HepG2 (cell line): ENCODE results near the gene SIK3. TPM values are rescaled to one million over a fixed set of nuclear protein-coding genes. Genes with fewer than 3 reads are reported as not detected.

ENCODE experiments used
- ATAC-seq: fragments of 200-7000 bp; cut with Tn5 transposase; 3 replicates; pipeline ENCODE4 v1.9.1; 2020; ENCODE audit warnings: mild to moderate bottlenecking, moderate library complexity
- BruUV-seq: library from RNA; stranded (reverse); fragments of 400-500 nt; replicated peaks from 2 replicates; lab custom pipeline; 2021; lab: Mats Ljungman, UMichigan
- CTCF ChIA-PET: fragments of 300-600 bp; formaldehyde crosslinking; extraction: SDS; loops from one replicate; lab custom pipeline; 2021; ENCODE audit warnings: low total read pairs, inconsistent platforms, low intra/inter-chr PET ratio; lab: Yijun Ruan, JAX
- POLR2A ChIA-PET: fragments of 350-600 bp; sonication (Branson Sonifier 250); formaldehyde crosslinking; loops from one replicate; lab custom pipeline; 2020; ENCODE audit warnings: antibody characterized with exemption, inconsistent platforms; lab: Yijun Ruan, JAX
- DNase-seq: peaks from one replicate; pipeline ENCODE4 v3.0.0-alpha.2; 2015; ENCODE audit warnings: low spot score
- FAIRE-seq: peaks from 3 replicates; lab custom pipeline; 2011; peaks lifted over from hg19 to GRCh38; lab: Jason Lieb, UNC
- H2AFZ ChIP-seq: one replicate; pipeline ENCODE4 v1.6.1; 2011; ENCODE audit warnings: low read length, inconsistent platforms
- H3K27ac ChIP-seq: fragments of 300-600 bp; 3 replicates; pipeline ENCODE4 v1.8.0; 2011; ENCODE audit warnings: mixed run types, mild to moderate bottlenecking, mixed read lengths, low read length, inconsistent platforms; ENCODE audit not compliant: insufficient read depth; ENCODE audit errors: extremely low read length
- H3K27me3 ChIP-seq, 2 experiments: fragments of 200-600 bp in 1 of 2; 2 replicates in 1 of 2; 3 replicates in 1 of 2; pipeline versions ENCODE4 v1.6.0 to v1.8.0; 2011; ENCODE audit warnings: low read length in 2 of 2, mild to moderate bottlenecking in 2 of 2, moderate library complexity in 2 of 2, inconsistent platforms in 1 of 2; ENCODE audit not compliant: insufficient read depth in 2 of 2, control insufficient read depth in 1 of 2
- H3K36me3 ChIP-seq, 2 experiments: fragments of 200-600 bp in 1 of 2; replicated peaks in 1 of 2; 2 replicates in 1 of 2; 3 replicates in 1 of 2; pipeline versions ENCODE4 v1.5.1 to v1.8.0; 2011; ENCODE audit warnings: low read length in 2 of 2, inconsistent platforms in 1 of 2; ENCODE audit not compliant: insufficient read depth in 2 of 2, control insufficient read depth in 1 of 2
- H3K4me1 ChIP-seq: 2 replicates; pipeline ENCODE4 v1.5.1; 2012; ENCODE audit warnings: low read length, inconsistent platforms; ENCODE audit not compliant: insufficient read depth
- H3K4me2 ChIP-seq: 2 replicates; pipeline ENCODE4 v1.6.0; 2011; ENCODE audit warnings: low read depth, low read length, inconsistent platforms
- H3K4me3 ChIP-seq, 3 experiments: fragments of 200-600 bp in 1 of 3; sonication (generic), shearing (Covaris generic) in 1 of 3; replicated peaks in 1 of 3; 2 replicates each; pipeline ENCODE4 v1.5.1; 2011 to 2016; ENCODE audit warnings: low read length in 3 of 3, inconsistent platforms in 2 of 3, low read depth in 2 of 3, mild to moderate bottlenecking in 2 of 3, control low read depth in 1 of 3, mixed read lengths in 1 of 3; ENCODE audit not compliant: insufficient read depth in 1 of 3
- H3K79me2 ChIP-seq: one replicate; pipeline ENCODE4 v1.6.1; 2011; ENCODE audit warnings: low read length, inconsistent platforms; ENCODE audit not compliant: insufficient read depth
- H3K9ac ChIP-seq: 2 replicates; pipeline ENCODE4 v1.6.0; 2011; ENCODE audit warnings: mild to moderate bottlenecking, low read depth, low read length, inconsistent platforms; ENCODE audit not compliant: insufficient read depth
- H3K9me3 ChIP-seq: 2 replicates; pipeline ENCODE4 v1.5.1; 2012; ENCODE audit warnings: mild to moderate bottlenecking, low read length
- H4K20me1 ChIP-seq: 2 replicates; pipeline ENCODE4 v1.6.0; 2011; ENCODE audit warnings: inconsistent platforms, mild to moderate bottlenecking, low read length, moderate library complexity; ENCODE audit not compliant: insufficient read depth
- CHD4 ChIP-seq: fragments of 200-600 bp; sonication (generic); IDR thresholded peaks from 2 replicates; pipeline ENCODE4 v1.7.0; 2017; ENCODE audit warnings: mild to moderate bottlenecking, low read length, borderline replicate concordance
- GATAD2A ChIP-seq: IDR thresholded peaks from 2 replicates; pipeline ENCODE4 v1.6.1; 2016
- HNF4A ChIP-seq: sonication (generic); formaldehyde crosslinking; IDR thresholded peaks from 2 replicates; pipeline ENCODE4 v1.4.0; 2020; ENCODE audit warnings: missing genetic modification reagents
- HNF4G ChIP-seq, 2 experiments: sonication (generic) in 1 of 2; formaldehyde crosslinking in 1 of 2; IDR thresholded peaks; 2 replicates each; pipeline versions ENCODE4 v1.4.0 to v1.6.1; 2011 to 2020; ENCODE audit warnings: borderline replicate concordance in 2 of 2, low read depth in 2 of 2, mild to moderate bottlenecking in 2 of 2, low read length in 1 of 2, missing genetic modification reagents in 1 of 2, moderate library complexity in 1 of 2
- MEF2D ChIP-seq: sonication (generic); formaldehyde crosslinking; IDR thresholded peaks from 2 replicates; pipeline ENCODE4 v1.5.1; 2020; ENCODE audit warnings: mild to moderate bottlenecking, missing genetic modification reagents
- NFIC ChIP-seq: IDR thresholded peaks from 2 replicates; pipeline ENCODE4 v1.6.1; 2012; ENCODE audit warnings: mild to moderate bottlenecking, low read length, inconsistent platforms
- RFXAP ChIP-seq: sonication (generic); formaldehyde crosslinking; IDR thresholded peaks from 2 replicates; pipeline ENCODE4 v1.4.0; 2020; ENCODE audit warnings: missing genetic modification reagents, borderline replicate concordance
- SAP130 ChIP-seq: IDR thresholded peaks from 2 replicates; pipeline ENCODE4 v1.6.1; 2016; ENCODE audit warnings: low read depth
- SOX13 ChIP-seq, 3 experiments: fragments of 450-650 bp in 1 of 3; sonication (generic) in 1 of 3; formaldehyde crosslinking in 1 of 3; IDR thresholded peaks in 2 of 3; conservative IDR thresholded peaks in 1 of 3; 2 replicates each; pipeline versions ENCODE4 v1.5.0 to v1.6.1; 2016 to 2020; ENCODE audit warnings: antibody characterized with exemption in 1 of 3, mild to moderate bottlenecking in 1 of 3, missing compliant biosample characterization in 1 of 3, missing genetic modification reagents in 1 of 3, moderate library complexity in 1 of 3
- ZBTB20 ChIP-seq: sonication (generic); formaldehyde crosslinking; IDR thresholded peaks from 2 replicates; pipeline ENCODE4 v1.8.1; 2023; ENCODE audit warnings: missing genetic modification reagents, low read depth, mild to moderate bottlenecking, borderline replicate concordance
- ZNF775 ChIP-seq: sonication (generic); formaldehyde crosslinking; IDR thresholded peaks from 2 replicates; pipeline ENCODE4 v1.4.0; 2020; ENCODE audit warnings: missing genetic modification reagents, mild to moderate bottlenecking, moderate library complexity, borderline replicate concordance
- ZNF792 ChIP-seq: IDR thresholded peaks from 2 replicates; pipeline ENCODE4 v1.6.1; 2016
- WGBS: methylation state at CpG from one replicate; pipeline ENCODE4 v1.1.6; 2017; ENCODE audit warnings: low lambda C conversion rate; 5-methylcytosine and 5-hydroxymethylcytosine counted together
- in situ Hi-C: cut with HindIII; loops from 2 replicates; pipeline ENCODE4 v1.10.0; 2017; ENCODE audit warnings: low pct_unique_long_range_greater_than_20kb; ENCODE audit not compliant: extremely low pct_ligation_motif_present
- intact Hi-C: fragments of 100-400 bp; cut with micrococcal nuclease; formaldehyde crosslinking; loops from one replicate; pipeline ENCODE4 v1.10.0; 2022; ENCODE audit not compliant: unreplicated experiment
- polyA plus RNA-seq, 8 experiments: library from polyadenylated mRNA; depleted of rRNA in 3 of 8; stranded (reverse) in 7 of 8; unstranded in 1 of 8; fragments of >200 nt; fragmentation: Illumina TruSeq in 4 of 8; extraction: Trizol in 4 of 8; gene quantifications; 2 replicates each; pipeline versions ENCODE4 v1.2.1 to v1.2.3, GENCODE V29; 2011 to 2016; ENCODE audit warnings: low read depth in 4 of 8, missing spikeins in 1 of 8, mixed read lengths in 1 of 8; ENCODE audit not compliant: insufficient read depth in 1 of 8
- total RNA-seq, 5 experiments: library from RNA; depleted of rRNA; stranded (reverse); fragments of >200 nt; fragmentation: Illumina TruSeq; extraction: Trizol; gene quantifications; 2 replicates each; pipeline ENCODE4 v1.2.3, GENCODE V29; 2016; ENCODE audit warnings: low read depth in 1 of 5
- TF ChIP-seq, protein P1 (sequence below): sonication (generic); formaldehyde crosslinking; conservative IDR thresholded peaks from 2 replicates; pipeline ENCODE4 v1.4.0; 2020; ENCODE audit warnings: mild to moderate bottlenecking, missing genetic modification reagents, moderate library complexity

SIK3 gene
- total and polyA plus RNA-seq, 2 of the 13 experiments (the other 11 are each of a cell fraction or from before 2014, with no cell fraction given) = 5.7 to 9.8 TPM

DNA sequence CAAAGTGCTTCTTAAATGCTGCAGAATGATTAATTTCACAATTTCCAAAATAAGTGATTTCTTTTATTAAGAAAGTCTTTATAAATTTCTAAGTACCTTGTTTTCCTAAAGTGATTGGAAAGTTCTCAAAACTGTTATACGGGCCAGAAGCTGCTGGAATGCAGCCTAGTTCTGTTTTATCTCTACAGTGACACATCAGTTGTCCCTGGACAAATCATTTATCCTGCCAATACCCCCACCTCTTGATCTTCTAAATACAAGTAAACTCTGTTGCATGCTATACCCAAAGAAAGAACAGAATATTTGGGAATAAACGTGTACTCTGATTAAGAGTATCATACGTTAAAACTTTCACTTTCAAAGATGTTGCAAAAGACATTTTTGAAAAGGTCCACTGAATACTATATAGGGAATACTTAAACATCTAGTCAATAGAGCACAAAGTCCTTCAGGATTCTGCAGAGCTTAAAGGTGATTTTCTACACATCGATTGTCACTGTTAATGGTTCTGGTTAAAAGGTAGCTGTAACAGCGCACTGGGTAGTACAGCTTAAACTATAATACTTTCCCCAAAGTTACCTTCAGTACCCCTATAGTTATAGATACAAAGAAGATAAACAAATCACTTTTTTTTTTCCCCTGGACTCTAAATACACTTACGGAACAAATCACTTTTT lies 168.7 kb downstream of the SIK3 start:
- 12% methylated on average over 6 of the region's 6 CpGs for WGBS
- H3K4me1 ChIP-seq = peaks cover 60% of the 10 kb centered on the region
- no peaks in the 10 kb centered on the region for H4K20me1 ChIP-seq
- no peak overlapping the region; the same call in 1 of the 2 replicates for H3K9ac ChIP-seq
- no TSS peak for BruUV-seq
- intact Hi-C loops = loop anchor here (2.0 to 10.0 kb wide), 2 partner anchors 95 to 167 kb away; no protein-coding TSS in a partner anchor
- H2AFZ ChIP-seq = no peak overlapping the region
- FAIRE-seq (peak; percentile 30), DNase-seq (peak; percentile 21), ATAC-seq (peak; percentile 73)
- 0 out of 2 replicates have a peak, but pooled peaks have one; percentile 42 for TF ChIP-seq NFIC
- TF ChIP-seq, protein P1, sequence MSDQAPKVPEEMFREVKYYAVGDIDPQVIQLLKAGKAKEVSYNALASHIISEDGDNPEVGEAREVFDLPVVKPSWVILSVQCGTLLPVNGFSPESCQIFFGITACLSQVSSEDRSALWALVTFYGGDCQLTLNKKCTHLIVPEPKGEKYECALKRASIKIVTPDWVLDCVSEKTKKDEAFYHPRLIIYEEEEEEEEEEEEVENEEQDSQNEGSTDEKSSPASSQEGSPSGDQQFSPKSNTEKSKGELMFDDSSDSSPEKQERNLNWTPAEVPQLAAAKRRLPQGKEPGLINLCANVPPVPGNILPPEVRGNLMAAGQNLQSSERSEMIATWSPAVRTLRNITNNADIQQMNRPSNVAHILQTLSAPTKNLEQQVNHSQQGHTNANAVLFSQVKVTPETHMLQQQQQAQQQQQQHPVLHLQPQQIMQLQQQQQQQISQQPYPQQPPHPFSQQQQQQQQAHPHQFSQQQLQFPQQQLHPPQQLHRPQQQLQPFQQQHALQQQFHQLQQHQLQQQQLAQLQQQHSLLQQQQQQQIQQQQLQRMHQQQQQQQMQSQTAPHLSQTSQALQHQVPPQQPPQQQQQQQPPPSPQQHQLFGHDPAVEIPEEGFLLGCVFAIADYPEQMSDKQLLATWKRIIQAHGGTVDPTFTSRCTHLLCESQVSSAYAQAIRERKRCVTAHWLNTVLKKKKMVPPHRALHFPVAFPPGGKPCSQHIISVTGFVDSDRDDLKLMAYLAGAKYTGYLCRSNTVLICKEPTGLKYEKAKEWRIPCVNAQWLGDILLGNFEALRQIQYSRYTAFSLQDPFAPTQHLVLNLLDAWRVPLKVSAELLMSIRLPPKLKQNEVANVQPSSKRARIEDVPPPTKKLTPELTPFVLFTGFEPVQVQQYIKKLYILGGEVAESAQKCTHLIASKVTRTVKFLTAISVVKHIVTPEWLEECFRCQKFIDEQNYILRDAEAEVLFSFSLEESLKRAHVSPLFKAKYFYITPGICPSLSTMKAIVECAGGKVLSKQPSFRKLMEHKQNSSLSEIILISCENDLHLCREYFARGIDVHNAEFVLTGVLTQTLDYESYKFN (CRISPR knock-in tag) = peak; percentile 74
- peak; percentile 24; the same call in 1 of the 2 replicates for TF ChIP-seq CHD4
- peak; percentile 40 for TF ChIP-seq HNF4G (IDR thresholded peaks at IDR 0.05; ENCODE audit: borderline replicate concordance, low read depth, low read length)
- no peak for TF ChIP-seq HNF4G (CRISPR knock-in tag; IDR thresholded peaks at IDR 0.05; ENCODE audit: borderline replicate concordance, low read depth)
- no peak for TF ChIP-seq ZNF792 (CRISPR knock-in tag)
- no peak for TF ChIP-seq RFXAP (CRISPR knock-in tag)
- peak; percentile 57 for TF ChIP-seq HNF4A (CRISPR knock-in tag)
- 0 out of 2 replicates have a peak, but pooled peaks have one; percentile 55 for TF ChIP-seq ZBTB20 (CRISPR knock-in tag)
- no peak for TF ChIP-seq ZNF775 (CRISPR knock-in tag)
- 0 out of 2 replicates have a peak, but pooled peaks have one; percentile 21 for TF ChIP-seq MEF2D (CRISPR knock-in tag)
- no peak for TF ChIP-seq SOX13 (IDR thresholded peaks at IDR 0.05)
- no peak for TF ChIP-seq SOX13 (CRISPR knock-in tag; conservative IDR thresholded peaks at IDR 0.05 in 1 of 2, IDR thresholded peaks at IDR 0.05 in 1 of 2)
- TF ChIP-seq SAP130 (CRISPR knock-in tag) = 0 out of 2 replicates have a peak, but pooled peaks have one; percentile 3
- peak; percentile 77 for TF ChIP-seq GATAD2A (CRISPR knock-in tag)
- no peaks in the 10 kb centered on the region for H3K79me2 ChIP-seq
- no peaks in the 10 kb centered on the region for H3K27me3 ChIP-seq
- POLR2A ChIA-PET = interaction anchor here (0.7 to 3.2 kb wide), 7 partner anchors 9 to 214 kb away, joined by 3 to 13 read pairs (median 5); partner anchors contain the start of genes APOA1, PAFAH1B2 and ZPR1
- peak overlapping the region; percentile 72 for H3K4me2 ChIP-seq
- in situ Hi-C loops = no loop called here
- H3K4me3 ChIP-seq = peak overlapping the region in 2 of 3 experiments; percentile 38 to 48; a peak in 4 of 6 replicates
- no peaks in the 10 kb centered on the region for H3K9me3 ChIP-seq
- CTCF ChIA-PET = no interaction called here
- H3K36me3 ChIP-seq = peaks cover 3 to 22% of the 10 kb centered on the region in 2 experiments
- peak overlapping the region; percentile 83 for H3K27ac ChIP-seq
